Heart right ventricle (tissue), 16 donors: Measurements from ENCODE around the gene CIB2. TPM values are rescaled to one million over a fixed set of nuclear protein-coding genes. Genes with fewer than 3 reads are reported as not detected.

Source experiments
- ATAC-seq, 8 donors: fragments of 200-7000 bp; cut with Tn5 transposase; one replicate each; pipeline ENCODE4 v1.9.1; 2020; ENCODE audit warnings: mild to moderate bottlenecking in 8 of 8, moderate library complexity in 8 of 8, moderate number of reproducible peaks in 1 of 8
- DNase-seq, 2 donors: peaks; one replicate each; pipeline ENCODE4 v3.0.0-alpha.2; 2020
- H3K27ac ChIP-seq, 10 donors: fragments of 200-600 bp; sonication (generic) in 2 of 10; one replicate each; pipeline versions ENCODE4 v1.5.0 to v1.8.0; 2020 to 2022; ENCODE audit warnings: mild to moderate bottlenecking in 3 of 10
- H3K27me3 ChIP-seq, 7 donors: fragments of 200-600 bp; one replicate each; pipeline ENCODE4 v1.8.0; 2021 to 2022; ENCODE audit warnings: mild to moderate bottlenecking in 2 of 7
- H3K36me3 ChIP-seq, 9 donors: fragments of 200-600 bp; sonication (generic) in 1 of 9; one replicate each; pipeline versions ENCODE4 v1.5.0 to v1.8.0; 2020 to 2022; ENCODE audit warnings: mild to moderate bottlenecking in 2 of 9
- H3K4me1 ChIP-seq, 9 donors: fragments of 200-600 bp; sonication (generic) in 1 of 9; one replicate each; pipeline versions ENCODE4 v1.5.0 to v1.8.0; 2020 to 2022; ENCODE audit warnings: mild to moderate bottlenecking in 4 of 9
- H3K4me3 ChIP-seq, 10 donors: fragments of 200-600 bp; sonication (generic) in 2 of 10; one replicate each; pipeline versions ENCODE4 v1.5.0 to v1.8.0; 2020 to 2022; ENCODE audit warnings: mild to moderate bottlenecking in 7 of 10, moderate library complexity in 2 of 10
- H3K9me3 ChIP-seq, 11 donors: fragments of 200-600 bp in 10 of 11; sonication (generic) in 2 of 11; one replicate each; pipeline versions ENCODE4 v1.5.0 to v1.8.0; 2013 to 2022; ENCODE audit warnings: mild to moderate bottlenecking in 2 of 11, control low read depth in 1 of 11, moderate library complexity in 1 of 11
- CTCF ChIP-seq, 9 donors: fragments of 200-600 bp; sonication (generic) in 2 of 9; IDR thresholded peaks; one replicate each; pipeline versions ENCODE4 v1.5.0 to v1.8.0; 2021 to 2022; ENCODE audit warnings: antibody characterized with exemption in 9 of 9, mild to moderate bottlenecking in 5 of 9, moderate library complexity in 1 of 9
- WGBS, 2 donors: extraction: QIAGEN DNeasy Blood & Tissue Kit; methylation state at CpG; one replicate each; pipeline ENCODE4 v1.1.7; 2013; ENCODE audit warnings: inconsistent platforms in 1 of 2; 5-methylcytosine and 5-hydroxymethylcytosine counted together
- intact Hi-C, 10 donors: fragments of 100-400 bp; cut with DNase I; formaldehyde crosslinking; loops; one replicate each; pipeline versions ENCODE4 v1.11.1 to v1.14.2; 2022
- polyA plus RNA-seq, 2 donors: library from polyadenylated mRNA; stranded (reverse); fragments of 200-250 nt; gene quantifications; one replicate each; pipeline ENCODE4 v1.2.3, GENCODE V29; 2013
- total RNA-seq, 10 donors: library from RNA; stranded (reverse); fragmentation: NEBNext Ultra II Directional in 3 of 10; extraction: Animal tissue kit (Norgen Biotek cat#: 25700) in 3 of 10; gene quantifications; one replicate each; pipeline versions ENCODE4 v1.2.1 to v1.2.4, GENCODE V29; 2021 to 2023
- donor health status: Arrhythmogenic right ventricular cardiomyopathy.
- donor health status: ischemic (EF 13 %, LVEDD 7.1; RV severe dilation, severe dysfunction).
- donor health status: healthy with polysubstance abuse.
- donor health status: DM: no; HTN: yes; CAD: no.
- donor health status: DM: no; HTN: no; CAD: no.
- donor health status: ischemic (EF 25% LVEDD 6.9; RV normal size, moderate dysfunction).
- donor health status: ischemic (EF 25% LVEDD 5.7; RV mildly dilated, moderate dysfunction).
- donor health status: healthy.
- donor health status: DM: yes; HTN: yes; CAD: no.
- donor health status: Ischemic cardiomyopathy.
- donor health status: ischemic (EF 35%, LVEDD 5.7; RV mildly dilated, moderate dysfunction).
- donor health status: nonischemic (EF 11% LVEDD 7.7; RV severe dilation, severe dysfunction).
- donor health status: DM: yes; HTN: yes; CAD: no.
- donor health status: PGD.
- donor health status: ischemic (EF 29% LVEDD 5.4; RV normal size, mild dysfunction).
- donor health status: nonischemic (EF 23%, LVEDD 6.1; RV moderate dilation, normal function).

Gene CIB2
- total and polyA plus RNA-seq, 12 donors: 2.6 to 32.3 (median 13.7) TPM

DNA sequence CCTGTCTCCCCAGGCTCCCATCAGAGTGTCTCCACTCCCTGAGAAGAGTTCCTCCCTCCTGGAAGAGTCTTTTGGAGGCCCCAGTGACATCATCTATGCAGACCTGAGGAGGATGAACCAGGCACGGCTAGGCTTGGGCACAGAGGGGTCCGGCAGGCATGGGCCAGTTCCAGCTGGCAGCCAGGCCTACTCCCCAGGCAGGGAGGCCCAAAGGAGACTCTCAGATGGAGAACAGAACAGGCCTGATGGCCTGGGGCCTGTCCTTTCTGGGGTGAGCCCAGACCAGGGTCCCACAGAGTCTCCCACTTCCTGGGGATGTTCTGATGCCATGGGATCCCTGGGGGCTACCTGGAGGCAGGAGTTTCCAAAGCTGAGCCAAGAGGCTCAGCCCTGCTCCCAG lies 30.4 kb downstream of the CIB2 start:
- intact Hi-C loops: no loop called here
- TF ChIP-seq CTCF (IDR thresholded peaks at IDR 0.05): no peak
- Histone ChIP-seq H3K9me3 (no peaks in the 10 kb centered on the region), H3K4me1 (peaks cover 0 to 35% (median 0%) of the 10 kb centered on the region in 9 donors), H3K4me3 (no peak overlapping the region), H3K27me3 (no peaks in the 10 kb centered on the region), H3K27ac (no peak overlapping the region), H3K36me3 (no peaks in the 10 kb centered on the region)
- 83 to 88% methylated on average over 2 of the region's 2 CpGs for WGBS, 2 donors
- DNase-seq: no peak
- ATAC-seq: no peak

GRCh38 chr15:78098131-78098755 lies 33.0 kb downstream of the CIB2 start:
- Histone ChIP-seq H3K27me3 (no peaks in the 10 kb centered on the region), H3K4me1 (peaks cover under 1 to 17% (median 8%) of the 10 kb centered on the region in 9 donors), H3K9me3 (no peaks in the 10 kb centered on the region), H3K27ac (no peak overlapping the region), H3K4me3 (no peak overlapping the region), H3K36me3 (no peaks in the 10 kb centered on the region)
- ATAC-seq: no peak
- intact Hi-C loops: no loop called here
- no peak for TF ChIP-seq CTCF (IDR thresholded peaks at IDR 0.05)
- 92 to 98% methylated on average over 11 of the region's 11 CpGs for WGBS, 2 donors
- DNase-seq: no peak

DNA sequence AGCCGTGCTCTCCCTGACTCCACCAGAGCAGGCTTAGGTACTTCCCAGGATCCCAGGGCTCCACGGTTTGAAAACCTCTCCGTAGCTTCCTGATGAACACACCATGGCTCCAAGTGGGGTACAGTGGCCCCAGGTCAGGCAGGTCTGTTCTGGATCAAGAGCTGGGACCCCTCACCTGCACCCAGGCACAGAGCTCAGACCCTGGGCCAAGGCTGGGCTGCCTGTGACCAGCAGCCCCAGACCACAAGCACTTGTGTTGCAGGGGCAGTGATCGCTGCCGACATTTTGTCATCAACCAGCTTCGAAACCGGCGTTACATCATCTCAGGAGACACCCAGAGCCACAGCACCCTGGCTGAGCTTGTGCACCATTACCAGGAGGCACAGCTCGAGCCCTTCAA lies 33.6 kb downstream of the CIB2 start:
- no peaks in the 10 kb centered on the region for H3K9me3 ChIP-seq
- intact Hi-C loops: no loop called here
- no peak overlapping the region for H3K4me3 ChIP-seq
- H3K27me3 ChIP-seq: no peaks in the 10 kb centered on the region
- DNase-seq (no peak), ATAC-seq (no peak)
- WGBS, 2 donors: 94% methylated on average over 9 of the region's 9 CpGs
- H3K4me1 ChIP-seq: peaks cover 5 to 17% (median 14%) of the 10 kb centered on the region in 9 donors
- H3K36me3 ChIP-seq: no peaks in the 10 kb centered on the region
- H3K27ac ChIP-seq: no peak overlapping the region
- no peak for TF ChIP-seq CTCF (IDR thresholded peaks at IDR 0.05)

DNA sequence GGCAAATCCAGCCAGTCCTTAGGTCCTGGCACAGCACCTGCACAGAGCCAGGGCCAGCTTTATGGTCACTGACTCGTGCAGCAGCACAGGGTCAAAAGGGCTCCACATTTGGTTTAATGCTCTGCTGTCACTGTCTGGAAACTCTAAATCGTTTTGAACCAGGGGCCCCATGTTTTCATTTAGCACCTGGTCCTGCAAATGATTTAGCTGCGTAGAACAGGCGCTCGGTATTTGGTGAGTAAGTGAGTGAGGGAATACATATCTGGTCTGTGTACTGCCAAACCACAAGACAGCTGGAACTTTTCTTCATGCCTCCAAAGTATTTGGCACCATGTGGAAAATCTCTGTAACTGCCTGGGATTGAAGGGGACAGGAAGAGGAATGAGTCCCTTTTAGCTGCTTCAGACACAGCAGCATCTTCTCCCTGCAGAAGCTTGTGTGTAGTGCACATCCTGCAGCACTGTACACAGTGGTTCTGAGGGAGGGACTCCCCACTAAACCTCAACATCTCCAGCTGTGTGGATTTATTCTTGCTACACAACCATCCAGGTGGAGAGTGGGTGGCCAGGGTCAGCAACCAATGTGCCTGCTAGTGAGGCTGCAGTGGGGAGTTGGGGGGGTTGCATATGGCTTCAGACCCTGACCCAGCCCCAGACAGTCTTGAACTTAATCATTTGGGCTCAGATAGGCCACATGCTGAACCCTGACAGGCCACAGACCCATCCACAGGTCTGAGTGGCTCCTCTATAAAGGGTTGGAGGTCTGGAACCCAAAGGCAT lies 37.8 kb downstream of the CIB2 start:
- WGBS, 2 donors: 36 to 39% methylated on average over 5 of the region's 5 CpGs
- intact Hi-C loops: loop anchor here in 2 of 10 donors (5.0 kb wide), 2 partner anchors 41 to 91 kb away; no protein-coding TSS in a partner anchor
- Histone ChIP-seq H3K27me3 (no peaks in the 10 kb centered on the region), H3K4me3 (no peak overlapping the region), H3K9me3 (no peaks in the 10 kb centered on the region), H3K4me1 (peaks cover 10 to 29% (median 23%) of the 10 kb centered on the region in 9 donors), H3K27ac (peak overlapping the region in 3 of 10 donors; percentile 18 to 58 (median 30)), H3K36me3 (no peaks in the 10 kb centered on the region)
- no peak for TF ChIP-seq CTCF (IDR thresholded peaks at IDR 0.05)
- ATAC-seq (peak; percentile 46 to 88 (median 82)), DNase-seq (no peak)
